ENCODE data around the gene PROKR2.

PROKR2 gene

DNA sequence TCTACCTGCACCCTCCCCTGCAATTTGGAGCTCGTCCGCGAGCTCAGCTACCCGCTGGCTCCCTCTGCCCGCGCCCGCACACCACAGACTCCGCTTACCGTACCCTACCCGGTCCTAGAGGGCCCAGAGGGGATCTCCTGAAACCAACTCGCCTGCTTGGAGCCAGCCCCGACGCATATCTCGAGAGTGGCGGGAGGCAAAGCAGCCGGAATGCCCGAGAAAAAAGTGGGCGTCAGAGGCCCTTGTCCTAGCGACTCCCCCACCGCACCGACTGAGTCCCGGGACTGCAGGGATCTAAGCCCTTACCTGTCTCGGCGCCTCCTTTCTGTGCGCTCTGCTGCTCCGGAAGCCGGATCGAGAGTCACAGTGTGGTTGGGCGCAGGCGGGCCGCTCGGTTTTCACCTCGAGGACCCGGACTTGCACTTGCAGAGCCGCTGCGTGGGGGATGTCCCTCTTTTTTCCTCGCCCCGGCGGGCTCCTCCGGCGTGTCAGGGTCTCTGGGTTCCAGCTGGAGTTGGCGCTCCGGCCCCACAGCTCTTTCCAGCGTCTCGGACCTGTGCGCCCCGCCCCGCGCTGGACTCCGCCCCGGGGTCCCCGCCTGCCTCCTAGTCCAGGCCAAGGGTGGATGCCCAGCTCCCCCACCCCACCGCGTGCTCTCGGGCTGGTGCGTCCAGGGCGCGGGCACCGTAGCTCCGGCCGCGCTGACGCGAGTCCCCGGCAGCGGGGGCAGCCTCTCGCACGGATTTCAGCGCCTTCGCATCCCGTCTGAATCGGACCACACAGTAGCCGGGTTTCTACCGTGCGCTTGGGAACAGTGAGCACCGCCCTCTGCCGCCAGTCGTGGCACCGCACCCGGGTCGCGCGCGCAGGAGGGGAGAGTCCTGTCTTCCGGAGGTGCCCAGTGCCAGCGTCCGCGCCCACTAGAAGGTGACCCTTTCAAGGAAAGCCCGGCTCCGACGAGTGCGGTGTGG is at the start of gene PROKR2:
PROKR2 (minus strand) TSS at position 767 of the 971 bp plus-strand sequence. CDS start 2,585 bp downstream, outside the sequence.
- DNase-seq = no peak

DNA sequence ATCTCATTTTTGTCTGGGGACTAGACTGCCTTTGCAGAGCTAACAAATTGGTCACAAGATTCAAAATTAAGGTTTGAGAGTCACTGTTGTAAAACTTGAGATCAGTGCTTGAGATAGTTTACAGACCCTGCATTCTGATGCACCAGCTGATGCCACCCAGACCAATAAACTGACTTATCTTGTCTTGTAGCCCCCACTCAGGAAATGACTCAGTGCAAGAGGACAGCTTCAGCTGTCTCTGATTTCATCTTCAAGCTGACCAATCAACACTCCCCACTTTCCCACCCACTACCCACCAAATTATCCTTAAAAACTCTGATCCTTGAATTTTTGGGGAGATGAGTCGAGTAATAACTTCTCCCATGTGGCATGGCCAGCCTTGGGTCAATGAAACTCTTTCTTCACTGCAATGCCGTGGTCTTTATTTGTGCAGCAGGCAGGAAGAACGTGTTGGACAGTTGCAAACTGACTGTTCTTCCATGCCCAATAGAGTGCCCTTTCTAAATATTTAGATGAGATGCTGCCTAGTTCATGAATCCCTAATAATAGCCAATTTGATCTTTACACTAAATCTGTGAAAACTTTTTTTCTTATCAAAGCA is 48.3 kb upstream of the PROKR2 start:
- DNase-seq = no peak

DNA sequence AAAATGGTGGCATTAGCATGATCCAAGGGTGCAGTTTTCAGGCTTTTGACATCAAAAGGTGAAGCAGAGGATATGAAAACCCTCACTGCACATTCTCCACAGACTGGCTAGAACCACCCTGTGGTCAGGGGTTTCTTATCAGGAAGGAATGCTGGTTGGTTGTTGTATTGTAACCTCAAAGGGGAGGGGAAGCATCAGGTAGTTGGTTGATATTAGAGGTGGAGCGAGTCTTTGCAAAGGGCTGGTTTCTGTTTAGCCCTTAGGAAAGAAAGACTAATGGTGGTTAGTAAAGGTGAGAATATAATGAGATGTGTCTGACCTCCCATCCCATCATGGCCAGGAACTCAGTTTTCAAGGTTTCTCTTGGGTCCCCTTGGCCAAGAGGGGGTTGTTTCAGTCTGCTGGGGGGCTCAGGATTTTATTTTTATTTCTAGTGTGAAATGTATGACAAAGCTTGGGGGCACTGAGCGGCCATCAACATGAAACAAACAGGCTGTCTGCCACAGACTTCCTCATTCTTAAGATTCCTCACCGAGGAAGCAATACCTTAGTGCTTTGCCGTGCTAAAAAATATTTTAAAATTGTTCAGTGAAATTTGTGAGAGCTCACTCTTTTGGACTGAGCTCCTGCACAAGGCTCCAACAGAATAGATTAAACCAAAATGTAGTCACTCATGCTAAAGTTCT is 47.5 kb upstream of the PROKR2 start:
- DNase-seq = no peak

DNA sequence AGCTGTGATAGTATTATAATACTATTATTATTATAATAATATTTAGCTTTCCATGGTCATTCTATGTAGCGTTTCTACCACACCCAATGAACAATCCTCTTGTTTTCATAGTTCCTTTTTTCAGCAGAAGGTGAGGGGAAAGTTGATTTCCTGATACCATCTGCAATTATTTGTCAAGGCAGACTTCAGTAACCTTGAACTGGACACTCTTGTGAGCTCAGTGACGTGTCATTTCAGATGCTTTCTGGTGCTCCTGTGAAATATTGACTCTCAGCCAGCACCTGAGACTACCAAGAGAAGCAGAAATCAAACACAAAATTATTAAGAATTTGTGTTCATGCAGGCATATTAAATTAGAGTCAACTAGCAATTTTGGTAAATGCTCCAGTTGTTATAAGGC is 46.0 kb upstream of the PROKR2 start:
- no peak for DNase-seq

DNA sequence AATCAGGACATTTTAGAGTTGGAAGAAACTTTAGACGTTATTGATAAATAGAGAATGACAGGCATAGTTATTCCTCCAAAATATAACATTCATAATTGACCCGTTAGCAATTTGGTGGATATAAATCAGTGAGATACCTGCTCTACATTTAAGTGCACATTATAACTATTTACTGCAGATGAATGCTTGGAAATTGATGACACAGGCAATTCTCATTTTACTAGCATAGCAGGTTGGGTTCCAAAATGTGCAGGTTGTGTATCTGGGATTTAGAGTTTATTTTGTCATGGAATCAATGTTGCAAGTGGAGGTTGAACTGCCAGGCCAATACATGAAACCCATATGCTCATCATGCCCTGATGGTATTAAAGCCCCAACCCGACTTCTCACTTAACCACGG is 44.4 kb upstream of the PROKR2 start:
- no peak for DNase-seq

GRCh38 chr20:5357946-5358345 is 41.2 kb upstream of the PROKR2 start:
- DNase-seq = no peak

- DNase-seq = no peak
These were observed 40.2 kb upstream of the PROKR2 start for GRCh38 chr20:5356941-5357340.

GRCh38 chr20:5354901-5355300 is 38.1 kb upstream of the PROKR2 start:
- no peak for DNase-seq

- no peak for DNase-seq
These were observed 37.1 kb upstream of the PROKR2 start for GRCh38 chr20:5353624-5354496.

GRCh38 chr20:5349448-5349847 is 32.7 kb upstream of the PROKR2 start:
- DNase-seq = no peak

DNA sequence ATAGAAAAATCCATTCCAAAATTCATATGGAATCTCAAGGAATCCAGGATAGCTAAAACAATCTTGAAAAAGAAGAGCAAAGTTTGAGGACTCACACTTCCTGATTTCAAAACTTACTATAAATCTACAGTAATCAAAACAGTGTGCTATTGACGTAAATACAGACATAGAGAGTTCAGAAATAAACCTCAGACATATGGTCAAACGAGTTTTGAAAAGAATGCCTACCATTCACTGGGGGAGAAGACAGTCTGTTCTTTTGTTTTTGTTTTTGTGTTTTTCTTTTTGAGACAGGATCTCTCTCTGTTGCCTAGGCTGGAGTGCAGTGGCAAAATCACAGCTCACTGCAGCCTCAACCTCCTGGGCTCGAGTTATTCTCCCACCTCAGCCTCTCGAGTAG is 25.3 kb upstream of the PROKR2 start:
- DNase-seq = no peak

DNA sequence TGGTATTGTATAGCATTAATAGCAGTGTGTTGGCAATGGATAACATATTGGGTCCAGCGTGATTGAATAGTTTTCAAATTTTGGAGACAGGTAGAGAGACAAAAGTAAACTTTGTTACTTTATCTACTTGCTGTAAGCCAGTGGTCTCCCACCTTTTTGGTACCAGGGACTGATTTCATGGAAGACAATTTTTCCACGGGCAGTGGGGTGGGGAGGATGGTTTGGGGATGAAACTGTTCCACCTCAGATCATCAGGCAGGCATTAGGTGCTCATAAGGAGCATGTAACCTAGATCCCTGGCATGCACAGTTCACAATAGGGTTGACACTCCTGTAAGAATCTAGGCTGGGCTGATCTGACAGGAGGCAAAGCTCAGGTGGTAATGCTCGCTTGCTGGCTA is 14.6 kb upstream of the PROKR2 start:
- no peak for DNase-seq

DNA sequence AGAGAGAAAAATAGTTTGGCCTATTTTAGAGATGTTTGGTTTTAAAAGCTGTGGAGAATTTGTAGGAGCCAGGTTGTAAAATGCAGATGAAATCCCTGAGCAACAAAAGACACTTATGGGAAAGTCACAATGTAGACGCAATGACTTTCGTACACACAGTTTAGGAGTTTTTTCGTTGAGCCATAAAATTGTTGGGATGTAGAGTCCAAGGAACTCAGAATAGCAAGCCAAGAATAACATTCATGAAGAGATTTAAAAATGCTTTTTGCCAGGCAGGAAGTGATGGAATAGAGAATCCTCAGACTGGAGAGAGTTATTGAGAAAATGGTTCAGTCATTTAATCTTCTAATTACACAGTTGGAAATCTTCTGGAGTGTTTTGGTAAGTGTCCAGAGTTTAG is 11.5 kb upstream of the PROKR2 start:
- DNase-seq = no peak

GRCh38 chr20:5327356-5327755 is 10.6 kb upstream of the PROKR2 start:
- DNase-seq = no peak

DNA sequence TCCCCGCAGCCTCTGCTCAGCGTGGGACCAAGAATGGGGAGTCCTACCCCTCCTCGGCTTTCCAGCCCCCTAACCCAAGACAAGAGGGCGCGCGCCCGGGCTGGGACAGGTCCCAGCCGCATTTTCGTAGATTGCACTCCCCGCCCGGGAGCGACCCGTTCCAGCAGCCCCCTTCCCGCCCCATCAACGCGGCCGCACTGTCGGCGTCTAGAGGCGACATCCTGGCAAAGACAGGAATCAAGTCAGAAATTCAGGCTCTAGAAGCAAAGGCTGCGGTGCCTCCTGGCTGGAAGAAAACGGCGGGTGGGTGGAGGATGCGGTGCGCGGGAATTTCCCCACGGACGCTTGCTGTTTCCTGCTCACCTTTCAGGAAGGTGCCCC is 957 bp downstream of the PROKR2 start:
- no peak for DNase-seq

DNA sequence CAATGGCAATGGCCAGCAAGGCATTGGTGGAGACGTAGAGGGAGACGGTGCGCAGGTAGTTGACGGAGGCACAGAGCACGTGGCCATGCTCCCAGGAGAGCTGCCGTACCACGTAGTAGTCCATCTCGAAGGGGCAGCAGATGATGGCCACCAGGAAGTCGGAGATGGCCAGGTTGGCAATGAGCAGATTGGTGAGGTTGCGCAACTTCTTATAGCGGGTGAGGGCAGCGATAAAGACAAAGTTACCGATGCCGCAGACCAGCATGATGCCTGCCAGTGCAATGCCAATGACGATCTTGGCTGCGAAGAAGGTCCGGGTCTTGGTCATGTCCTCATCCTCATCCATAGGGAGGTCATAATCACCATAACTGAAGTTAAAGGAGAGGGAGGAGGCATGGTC is 2.8 kb downstream of the PROKR2 start:
- no peak for DNase-seq

GRCh38 chr20:5312518-5312917 is 4.2 kb downstream of the PROKR2 start:
- DNase-seq = no peak

- DNase-seq = no peak
These were observed 6.8 kb downstream of the PROKR2 start for GRCh38 chr20:5309971-5310370.

GRCh38 chr20:5298811-5299210 is 17.9 kb downstream of the PROKR2 start:
- no peak for DNase-seq

DNA sequence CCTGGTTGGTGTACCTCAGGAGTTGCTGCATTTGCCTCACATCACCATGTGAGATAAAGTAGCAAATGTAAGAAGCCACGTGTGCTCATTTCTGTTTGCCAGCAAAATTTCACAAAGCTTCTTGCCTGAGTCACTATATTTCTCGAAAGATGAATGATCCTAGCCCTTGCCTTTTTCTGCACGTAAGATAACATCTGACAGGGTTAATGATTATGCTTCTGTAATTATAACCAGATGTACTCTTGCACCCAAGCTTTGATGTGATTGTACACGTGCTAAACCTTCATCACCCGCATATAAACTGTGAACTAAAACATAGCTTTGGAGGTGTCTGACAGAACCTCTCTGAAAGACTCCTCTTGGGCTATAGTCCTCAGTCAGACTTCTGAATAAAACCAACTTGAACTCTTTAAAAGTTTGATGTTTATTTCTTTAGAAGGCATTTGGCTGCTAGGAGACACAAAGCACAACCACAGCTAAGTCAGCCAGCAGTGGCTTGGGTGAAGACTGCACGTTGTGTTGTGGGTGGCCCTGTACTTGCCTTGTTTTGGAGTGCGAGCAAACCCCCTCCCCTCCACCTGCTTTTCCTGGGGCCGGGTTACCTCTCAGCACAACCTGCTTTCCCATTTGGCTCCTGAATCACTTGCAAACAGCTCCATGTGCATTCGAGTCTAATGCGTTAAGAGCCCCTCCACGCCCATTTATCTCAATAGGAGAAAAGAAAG is 19.3 kb downstream of the PROKR2 start:
- no peak for DNase-seq

DNA sequence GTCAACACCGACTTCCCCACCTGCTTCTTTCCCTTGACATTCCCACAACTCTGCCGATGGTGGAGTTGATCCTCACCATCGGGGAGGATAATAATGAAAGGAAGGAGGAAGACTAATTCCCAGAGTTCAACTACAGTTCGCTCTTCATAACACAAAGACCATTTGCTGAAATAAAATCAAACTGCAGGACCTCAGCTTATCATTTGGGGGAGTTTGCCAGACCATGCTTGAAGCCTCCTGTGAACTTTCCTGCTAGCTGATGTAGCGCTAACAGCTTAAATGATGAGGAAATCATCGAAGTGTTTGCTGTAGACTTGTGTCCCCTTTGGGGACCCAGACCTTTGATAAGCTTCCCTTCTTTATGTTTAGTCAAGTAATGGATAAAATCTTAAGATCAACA is 26.2 kb downstream of the PROKR2 start:
- DNase-seq = no peak

DNA sequence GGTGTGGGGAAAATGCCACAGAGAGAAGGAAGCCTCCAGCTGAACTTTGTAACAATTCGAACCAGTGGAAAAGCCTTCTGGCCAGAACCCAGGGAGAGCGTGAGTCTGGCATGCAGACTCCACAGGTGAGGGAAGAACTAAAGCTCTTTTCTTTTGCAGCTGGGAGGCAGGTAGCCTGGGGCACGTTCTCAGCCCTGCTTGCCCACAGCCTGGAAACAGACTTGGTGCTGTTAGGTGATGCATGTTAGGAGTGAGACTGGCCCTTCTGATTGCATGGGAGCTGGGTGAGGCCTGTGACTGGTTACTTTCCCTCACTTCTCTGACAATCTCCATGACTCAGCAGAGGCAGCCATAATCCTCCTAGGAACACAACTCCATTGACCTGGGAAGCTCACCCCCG is 34.2 kb downstream of the PROKR2 start:
- DNase-seq = no peak
